Tongue (tissue), 2 donors: ENCODE measurements around the gene LMBR1. TPM values are rescaled to one million over a fixed set of nuclear protein-coding genes. Genes with fewer than 3 reads are reported as not detected.
"Not testable (repeated sequence)": the region's sequence is repeated elsewhere in the genome, so short reads cannot be mapped to it uniquely, and the experiment has no call there.

ENCODE experiments used
- DNase-seq: peaks from one replicate; pipeline ENCODE4 v3.0.0-alpha.2; 2015
- total RNA-seq: library from RNA; depleted of rRNA; stranded (reverse); fragments of >200 nt; gene quantifications from one replicate; pipeline ENCODE4 v1.2.3, GENCODE V29; 2014

Gene LMBR1
- total RNA-seq, 1 donor from 2014 or later = 87.2 TPM

DNA sequence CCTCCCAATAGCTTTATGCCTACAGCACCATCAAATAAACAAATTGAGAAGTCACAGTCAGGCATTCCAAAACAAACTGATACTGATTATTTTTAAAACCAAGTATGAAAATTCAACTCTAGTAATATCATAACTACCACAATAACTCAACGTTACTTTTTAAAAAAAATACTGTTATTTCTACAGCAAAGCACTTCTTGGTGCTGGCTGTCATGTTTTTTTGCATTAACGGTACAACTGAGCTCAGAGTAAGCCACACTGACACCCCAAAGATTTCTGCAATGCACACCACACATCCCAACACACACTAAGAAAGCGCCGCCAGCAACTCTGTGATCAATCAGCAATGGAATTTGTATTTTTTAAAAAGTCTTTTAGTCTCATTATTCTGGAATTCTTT lies 138.8 kb downstream of the LMBR1 start:
- no peak for DNase-seq

DNA sequence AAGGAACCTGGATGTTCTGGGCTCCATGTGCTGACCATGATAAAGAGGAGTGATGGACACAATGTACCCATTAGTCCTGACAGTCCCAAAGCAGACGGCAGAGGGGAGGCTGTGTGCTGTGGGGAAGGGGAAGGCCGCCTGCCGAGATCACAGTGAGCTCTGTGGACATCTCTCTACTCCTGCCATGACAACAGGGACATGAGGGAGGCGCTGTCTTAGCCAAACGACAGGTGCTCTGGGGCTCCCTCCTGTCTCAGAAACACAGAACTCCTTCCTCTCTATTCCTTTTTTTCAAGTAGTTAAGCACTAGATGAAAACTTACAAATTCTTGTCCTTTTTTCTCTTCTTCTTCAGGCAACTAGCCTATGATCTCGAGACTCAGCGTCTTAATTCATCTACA lies 139.4 kb downstream of the LMBR1 start:
- no peak for DNase-seq

DNA sequence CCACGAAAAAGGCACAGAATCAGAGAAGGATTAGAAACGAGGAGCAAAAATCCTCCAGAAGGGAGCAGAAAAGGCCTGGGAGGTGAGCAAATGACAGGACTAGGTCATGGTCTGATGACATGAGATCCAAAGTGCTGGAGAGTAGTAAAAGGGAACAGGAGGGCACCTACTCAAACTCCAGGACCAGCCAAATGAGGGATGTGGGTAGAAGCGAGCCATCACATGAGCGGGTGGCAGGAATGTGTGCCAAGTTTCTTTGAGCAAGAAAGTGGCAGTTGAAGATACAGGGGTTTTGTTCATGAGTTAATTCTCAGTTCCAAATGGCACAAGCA lies 139.8 kb downstream of the LMBR1 start:
- DNase-seq = no peak

DNA sequence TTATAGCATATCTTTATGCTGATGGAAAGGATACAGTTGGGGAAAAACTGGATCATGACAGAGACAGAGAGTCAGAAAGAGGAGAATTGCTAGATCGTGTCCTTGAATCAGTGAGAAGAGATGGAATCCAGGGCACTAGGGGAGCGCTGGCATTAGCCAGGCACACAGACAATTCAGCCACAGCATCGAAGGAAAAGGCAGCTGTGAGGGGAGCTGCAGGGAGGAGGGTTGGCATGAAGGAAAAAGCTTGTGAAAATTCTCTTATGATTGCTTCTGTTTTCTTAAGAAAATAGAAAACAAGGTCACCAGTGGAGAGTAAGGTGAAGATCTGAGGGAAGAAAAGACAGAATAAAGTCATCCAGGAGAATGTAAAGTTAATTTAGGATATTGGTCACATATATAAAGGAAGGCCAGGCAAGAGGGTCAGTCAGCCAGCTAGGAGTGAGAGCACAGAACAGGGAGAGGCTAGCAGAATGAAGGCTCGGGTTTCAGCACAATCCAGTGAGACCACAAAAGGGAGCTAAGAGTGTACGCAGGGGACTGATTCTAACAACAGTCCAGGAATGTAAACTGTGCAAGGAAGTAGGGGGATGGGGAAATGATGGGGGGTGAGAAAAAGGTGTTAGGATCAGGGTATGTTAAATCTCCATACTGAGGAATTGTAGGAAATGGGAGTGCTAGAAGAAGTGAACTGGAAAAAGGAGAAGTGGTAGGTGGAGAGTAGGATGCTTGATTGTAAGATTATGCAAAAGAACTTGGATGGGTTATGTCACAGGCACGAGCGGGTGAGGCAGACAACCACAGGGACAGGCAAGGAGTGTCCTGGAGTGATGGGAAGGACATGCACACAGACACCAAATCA lies 140.4 kb downstream of the LMBR1 start:
- peak; percentile 34 for DNase-seq

DNA sequence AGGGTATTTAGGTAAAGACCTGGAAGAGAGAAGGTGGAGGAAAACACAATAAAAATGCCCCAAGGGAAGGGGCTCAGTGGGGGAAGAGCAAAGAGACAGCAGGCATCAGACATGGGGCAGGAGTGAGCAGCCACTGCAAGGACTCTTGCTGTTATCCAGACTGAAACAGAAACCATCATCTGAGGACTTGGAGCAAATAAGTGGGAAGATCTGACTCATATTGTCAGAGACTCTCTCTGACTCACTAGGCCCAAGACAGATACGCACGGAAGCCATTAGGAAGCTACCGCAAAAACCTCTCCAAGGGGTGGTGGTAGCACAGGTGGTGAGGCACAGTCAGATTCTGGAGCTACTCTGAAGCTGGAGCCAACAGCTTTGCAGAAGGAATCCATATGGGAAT lies 141.7 kb downstream of the LMBR1 start:
- DNase-seq = no peak

DNA sequence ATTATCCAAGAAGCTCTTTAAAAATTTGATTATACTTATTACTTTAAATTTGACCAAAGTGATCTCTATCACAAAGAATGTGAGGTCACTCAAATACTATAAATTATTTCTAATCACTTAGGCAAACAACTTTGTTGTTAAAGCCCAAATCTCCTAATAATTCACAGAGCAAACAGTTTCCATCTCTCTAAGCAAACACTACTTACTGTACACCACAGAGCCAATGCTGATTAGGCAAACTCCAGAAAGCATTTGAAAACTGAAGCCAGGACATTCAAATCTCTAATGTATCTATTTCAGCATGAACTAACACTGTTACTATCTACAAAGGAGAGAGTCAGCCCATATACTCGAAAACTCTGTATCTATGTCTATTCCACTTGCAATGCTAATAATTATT lies 145.3 kb downstream of the LMBR1 start:
- DNase-seq = no peak

DNA sequence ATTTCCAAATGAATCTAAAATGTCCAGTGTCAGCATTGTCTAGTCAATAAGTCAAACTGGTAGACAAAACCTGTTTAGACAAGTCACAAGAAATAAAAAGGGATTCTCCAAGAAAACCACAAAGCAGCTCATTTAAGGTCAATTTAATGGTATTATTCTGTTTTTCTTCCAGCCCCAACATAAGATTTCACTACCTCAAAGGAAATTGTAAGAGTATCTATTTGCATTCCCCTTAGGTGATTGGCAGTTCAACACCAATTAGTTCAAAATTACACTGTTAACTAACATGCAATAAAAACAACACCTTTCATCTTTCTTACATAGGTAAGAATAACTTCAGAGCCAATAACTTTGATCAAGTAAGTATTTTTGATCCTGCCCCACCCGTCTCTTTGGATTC lies 146.1 kb downstream of the LMBR1 start:
- no peak for DNase-seq

DNA sequence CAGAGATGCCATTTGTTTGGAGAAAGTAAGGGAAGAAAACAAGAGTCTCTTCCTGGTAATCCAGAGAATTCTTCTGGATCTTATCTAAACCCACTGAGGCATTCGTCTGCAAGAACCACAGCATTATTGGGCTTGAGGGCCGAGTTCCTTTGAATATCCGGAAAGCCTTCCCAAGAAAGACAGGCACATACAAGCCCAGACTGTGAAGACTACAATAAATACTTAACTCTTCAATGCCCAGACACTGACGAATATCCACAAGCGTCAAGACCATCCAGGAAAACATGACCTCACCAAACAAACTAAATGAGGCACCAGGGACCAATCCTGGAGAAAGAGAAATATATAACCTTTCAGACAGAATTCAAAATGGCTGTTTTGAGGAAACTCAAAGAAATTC lies 153.4 kb downstream of the LMBR1 start:
- DNase-seq = no peak

DNA sequence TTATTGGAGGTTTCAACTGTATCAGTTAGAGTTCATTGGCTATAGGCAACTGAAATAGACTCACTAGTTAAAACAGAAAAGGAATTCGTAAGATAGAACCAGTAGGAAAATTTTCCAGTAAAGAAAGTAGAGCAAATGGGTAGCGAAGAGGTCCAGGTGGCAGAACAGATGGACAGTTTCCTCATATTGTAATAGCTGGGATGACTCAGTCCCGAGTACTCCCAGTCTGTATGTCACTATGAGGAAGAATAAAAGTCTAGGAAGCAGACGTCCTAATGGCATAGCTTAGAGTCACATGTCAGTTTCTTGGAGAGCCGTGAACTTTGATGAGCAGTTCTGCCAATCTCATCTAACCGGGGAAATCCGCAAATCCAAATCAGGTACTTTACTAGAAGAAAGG lies 157.1 kb downstream of the LMBR1 start:
- DNase-seq = no peak

DNA sequence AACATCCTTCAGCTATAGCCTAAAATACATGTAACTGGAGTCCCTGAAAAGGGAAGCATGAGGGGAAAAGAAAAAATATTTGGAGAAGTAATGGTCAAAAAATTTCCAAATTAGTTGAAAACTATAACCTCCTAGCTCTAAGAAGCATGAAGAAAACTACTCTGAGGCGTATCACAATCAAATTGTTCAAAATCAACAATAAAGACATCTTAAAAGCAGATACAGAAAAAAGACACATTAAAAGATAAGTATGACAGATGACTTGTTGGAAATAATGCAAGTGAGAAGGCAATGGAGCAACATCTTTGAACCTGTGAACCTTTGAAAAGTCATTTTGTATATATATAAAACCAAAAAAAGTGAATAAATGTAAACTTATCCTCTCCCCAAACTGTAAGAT lies 159.3 kb downstream of the LMBR1 start:
- DNase-seq = no peak

DNA sequence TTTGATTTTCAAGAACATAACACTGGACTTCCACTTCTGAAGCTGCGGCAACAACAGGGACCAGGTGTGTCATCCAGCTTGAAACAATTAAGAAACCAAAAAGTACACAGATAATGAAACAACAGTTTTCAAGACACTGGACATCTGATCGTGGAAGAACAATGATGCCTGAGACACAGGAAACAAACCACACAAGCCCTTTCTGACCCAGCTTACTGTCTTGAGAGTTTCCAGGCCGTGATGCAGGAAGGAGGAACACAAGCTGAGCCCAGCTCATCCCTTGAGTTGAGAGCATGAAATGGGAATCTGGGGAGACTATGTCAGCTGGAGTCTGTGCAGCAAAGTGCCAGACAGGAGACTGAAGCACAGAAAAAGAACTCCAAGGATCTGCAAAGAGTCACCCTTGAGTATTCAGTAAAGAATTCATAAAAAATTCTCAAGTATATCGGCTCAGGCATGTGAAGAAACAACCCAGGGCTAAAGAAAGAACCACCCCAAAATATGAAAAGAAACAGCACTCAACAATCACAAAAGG lies 160.8 kb downstream of the LMBR1 start:
- no peak for DNase-seq

DNA sequence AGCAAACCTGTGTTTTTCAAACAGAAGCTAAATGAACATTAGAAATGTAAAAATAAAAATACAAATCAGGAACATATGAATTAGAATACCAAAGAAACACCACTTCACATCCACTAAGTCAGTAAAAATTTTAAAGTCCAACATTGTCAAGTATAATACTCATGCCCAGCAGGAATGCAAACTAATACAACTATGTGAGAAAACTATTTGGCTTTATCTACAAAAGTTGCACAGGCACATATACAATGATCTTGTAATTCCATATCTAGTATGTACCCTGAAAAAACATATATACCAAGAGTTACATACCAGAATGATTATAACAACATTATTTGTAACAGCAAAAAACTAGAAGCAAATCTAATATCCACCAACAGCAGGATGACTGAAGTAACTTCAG lies 161.3 kb downstream of the LMBR1 start:
- DNase-seq = no peak

DNA sequence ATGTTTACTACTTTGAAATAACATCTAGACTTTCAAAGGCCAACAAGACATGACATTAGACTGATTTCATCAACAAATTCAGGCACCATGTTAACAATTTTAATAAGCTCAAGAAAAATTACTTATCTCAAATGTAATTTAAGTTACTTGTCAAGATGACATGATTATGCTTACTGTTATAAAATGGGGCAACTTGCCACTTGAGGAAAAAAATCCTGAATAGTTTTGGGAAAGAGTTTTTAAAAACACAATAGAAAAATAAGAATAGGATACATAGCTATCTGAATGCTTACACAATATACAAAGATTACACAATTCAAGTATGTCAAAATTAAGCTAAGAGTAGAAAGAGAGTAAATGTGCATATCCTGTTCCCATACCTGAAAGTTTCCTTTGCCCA lies 167.0 kb downstream of the LMBR1 start:
- DNase-seq = no peak

DNA sequence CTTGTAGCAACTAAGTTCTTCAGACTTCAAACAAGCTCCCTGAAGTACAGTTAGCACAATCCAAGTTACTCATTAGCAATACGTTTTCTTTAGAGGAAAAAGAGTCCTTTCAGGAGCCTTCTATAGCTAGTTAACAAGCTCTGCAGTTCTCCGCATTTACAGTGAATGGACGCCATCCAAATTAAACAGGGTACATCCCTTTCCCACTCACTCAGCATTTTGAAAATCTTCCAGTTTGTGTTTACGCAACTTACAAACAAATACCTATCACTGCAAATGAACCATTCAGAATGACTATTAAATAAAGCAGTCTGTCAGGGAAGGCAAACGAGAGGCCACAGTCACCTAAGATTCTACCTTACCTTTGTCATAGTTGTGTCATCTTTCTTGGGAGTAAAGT lies 167.9 kb downstream of the LMBR1 start:
- DNase-seq = no peak

DNA sequence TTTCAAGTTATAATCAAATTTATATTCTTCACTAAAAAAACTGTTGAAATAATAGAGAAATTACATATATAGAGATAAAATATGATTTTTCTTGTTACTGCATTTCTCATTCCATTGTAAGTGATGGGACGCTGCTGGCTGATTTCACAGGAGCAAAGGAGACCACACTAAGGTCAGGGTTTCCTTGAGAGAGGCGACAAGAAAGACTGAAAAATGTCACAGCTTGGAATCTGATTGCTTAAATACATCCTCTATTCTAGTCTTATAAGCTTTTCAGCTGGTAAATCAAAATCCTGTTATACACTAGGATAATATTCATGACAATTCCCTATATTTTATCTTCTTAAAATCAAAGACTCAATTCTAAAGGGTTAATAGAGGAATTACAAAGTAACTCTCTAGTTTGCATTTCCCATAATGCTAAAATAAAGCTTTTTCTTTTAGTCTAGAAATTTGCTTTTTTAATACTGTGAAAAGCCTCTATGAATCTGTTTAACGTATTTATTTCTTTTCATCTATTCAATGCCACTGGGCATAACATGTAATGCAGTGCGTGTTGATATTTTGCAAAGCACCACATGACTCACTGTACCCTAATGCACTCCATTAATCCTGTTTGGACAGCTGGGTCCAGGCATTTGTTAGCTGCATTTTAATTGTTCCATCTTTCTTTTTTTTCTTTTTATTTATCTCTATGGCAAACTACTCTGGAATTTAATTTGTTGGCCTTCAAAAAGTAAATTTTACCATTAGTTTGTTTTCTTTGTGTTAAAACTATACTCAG lies 170.7 kb downstream of the LMBR1 start:
- DNase-seq = peak; percentile 12

DNA sequence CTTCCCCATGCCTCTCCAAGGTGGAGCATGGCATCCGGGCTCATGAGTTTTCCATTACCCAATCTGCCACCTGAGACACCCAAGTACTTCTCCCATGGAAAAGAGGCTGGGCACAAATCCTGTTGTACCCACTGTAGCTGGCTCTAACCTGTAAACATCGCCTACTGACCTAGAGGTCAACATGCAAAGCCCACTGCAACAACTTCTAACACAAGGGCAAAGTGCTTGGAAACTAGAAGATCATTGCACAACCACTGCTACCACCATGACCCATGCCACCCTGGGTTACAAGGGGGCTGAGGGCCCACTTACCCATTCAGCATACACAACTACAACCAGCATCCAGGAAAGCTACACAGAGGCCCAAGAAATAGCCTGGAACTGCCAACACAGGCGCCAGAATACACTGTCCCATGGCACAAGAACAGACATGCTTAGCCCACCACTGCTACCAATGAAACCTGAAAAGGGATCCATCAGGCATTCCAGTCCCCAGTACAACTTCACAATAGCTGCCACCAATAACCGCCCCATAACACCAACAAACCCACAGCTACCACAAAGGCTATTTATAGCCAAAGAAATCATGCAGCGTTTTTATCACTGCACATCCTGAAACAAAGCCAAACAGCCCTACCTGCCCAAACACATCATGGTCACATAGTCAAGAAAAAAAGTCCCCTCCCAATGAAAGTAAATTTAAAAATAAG lies 189.1 kb downstream of the LMBR1 start:
- DNase-seq = no peak

DNA sequence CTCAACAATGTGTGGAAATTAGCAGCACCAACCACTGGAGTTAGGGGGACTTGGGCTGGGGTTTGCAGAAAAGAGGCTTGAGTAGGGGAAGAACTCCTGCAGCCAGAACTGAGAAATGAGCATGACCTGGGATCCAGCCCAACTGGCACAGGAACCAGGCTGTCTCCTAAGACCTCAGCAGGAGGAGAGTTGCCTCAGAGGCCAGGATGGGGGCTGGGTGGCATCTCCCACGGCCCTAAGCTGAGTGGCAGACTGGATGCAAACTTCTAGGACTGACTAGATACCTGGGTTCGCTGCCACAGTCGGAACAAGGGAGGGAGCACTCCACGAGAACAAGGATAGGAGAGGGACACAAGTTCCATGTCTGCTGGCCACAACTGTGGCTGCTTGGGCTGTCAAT lies 189.8 kb downstream of the LMBR1 start:
- DNase-seq = no peak

DNA sequence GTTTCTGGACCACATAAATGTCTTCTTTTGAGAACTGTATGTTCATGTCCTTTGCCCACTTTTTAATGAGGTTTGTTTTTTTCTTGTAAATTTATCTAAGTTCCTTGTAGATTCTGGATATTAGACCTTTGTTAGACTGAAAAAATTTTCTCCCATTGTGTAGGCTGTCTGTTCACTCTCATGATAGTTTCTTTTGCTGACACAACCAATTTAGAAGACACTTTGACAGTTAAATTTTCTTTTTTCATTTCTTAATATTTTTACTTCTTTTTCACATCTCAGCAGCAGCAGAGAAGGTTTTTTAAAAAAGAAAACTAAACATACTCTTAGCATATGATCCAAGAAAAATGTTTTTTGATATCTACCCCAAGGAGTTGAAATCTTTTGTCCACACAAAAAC lies 190.6 kb downstream of the LMBR1 start:
- DNase-seq = no peak

DNA sequence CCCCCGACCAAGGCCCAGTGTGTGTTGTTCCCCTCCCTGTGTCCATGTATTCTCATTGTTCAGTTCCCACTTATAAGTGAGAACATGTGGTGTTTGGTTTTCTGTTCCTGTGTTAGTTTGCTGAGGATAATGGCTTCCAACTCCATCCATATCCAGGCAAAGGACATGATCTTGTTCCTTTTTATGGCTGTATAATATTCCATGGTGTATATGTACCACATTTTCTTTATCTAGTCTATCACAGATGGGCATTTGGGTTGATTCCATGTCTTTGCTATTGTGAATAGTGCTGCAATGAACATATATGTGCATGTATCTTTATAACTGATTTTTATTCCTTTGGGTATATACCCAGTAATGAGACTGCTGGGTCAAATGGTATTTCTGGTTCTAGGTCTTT lies 191.2 kb downstream of the LMBR1 start:
- not testable (repeated sequence) for DNase-seq

DNA sequence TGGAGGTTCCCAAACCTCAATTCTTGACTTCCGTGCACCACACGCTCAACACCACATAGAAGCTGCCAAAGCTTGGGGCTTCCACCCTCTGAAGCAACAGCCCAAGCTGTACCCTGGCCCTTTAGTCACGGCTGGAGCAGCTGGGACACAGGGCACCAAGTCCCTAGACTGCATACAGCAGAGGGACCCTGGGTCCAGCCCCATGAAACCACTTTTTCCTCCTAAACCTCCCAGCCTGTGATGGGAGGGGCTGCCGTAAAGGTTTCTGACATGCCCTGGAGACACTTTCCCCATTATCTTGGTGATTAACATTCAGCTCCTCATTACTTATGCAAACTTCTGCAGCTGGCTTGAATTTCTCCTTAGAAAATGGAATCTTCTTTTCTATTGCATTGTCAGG lies 194.5 kb downstream of the LMBR1 start:
- DNase-seq = not testable (repeated sequence)

DNA sequence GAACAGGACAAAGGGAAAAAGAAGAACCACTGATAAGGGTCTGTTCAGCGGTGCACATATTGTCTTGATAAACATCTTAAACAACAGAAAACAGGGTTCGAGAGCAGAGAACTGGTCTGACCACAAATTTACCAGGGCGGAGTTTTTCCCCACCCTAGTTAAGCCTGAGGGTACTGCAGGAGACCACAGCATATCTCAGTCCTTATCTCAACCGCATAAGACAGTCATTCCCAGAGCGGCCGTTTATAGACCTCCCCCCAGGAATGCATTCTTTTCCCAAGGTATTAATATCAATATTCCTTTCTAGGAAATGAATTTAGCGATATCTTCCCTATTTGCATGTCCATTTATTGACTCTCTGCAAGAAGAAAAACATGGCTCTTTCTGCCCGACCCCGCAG lies 195.7 kb downstream of the LMBR1 start:
- DNase-seq = not testable (repeated sequence)

DNA sequence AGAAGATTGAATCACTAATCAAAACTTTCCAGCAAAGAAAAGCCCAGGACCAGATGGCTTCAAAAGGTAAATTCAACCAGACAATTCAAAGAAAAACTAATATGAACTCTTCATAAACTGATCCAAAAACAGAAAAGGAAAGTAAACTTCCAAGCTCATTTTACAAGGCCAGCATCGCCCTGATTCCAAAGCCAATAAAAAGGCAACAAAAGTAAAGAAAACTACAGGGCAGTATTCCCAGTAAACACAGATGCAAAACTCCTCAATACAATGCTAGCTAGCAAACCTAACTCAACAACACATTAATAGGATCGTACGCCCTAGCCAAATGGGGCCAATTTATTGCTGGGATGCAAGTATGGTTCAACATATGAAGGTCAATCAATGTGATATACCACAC lies 199.4 kb downstream of the LMBR1 start:
- DNase-seq = no peak

DNA sequence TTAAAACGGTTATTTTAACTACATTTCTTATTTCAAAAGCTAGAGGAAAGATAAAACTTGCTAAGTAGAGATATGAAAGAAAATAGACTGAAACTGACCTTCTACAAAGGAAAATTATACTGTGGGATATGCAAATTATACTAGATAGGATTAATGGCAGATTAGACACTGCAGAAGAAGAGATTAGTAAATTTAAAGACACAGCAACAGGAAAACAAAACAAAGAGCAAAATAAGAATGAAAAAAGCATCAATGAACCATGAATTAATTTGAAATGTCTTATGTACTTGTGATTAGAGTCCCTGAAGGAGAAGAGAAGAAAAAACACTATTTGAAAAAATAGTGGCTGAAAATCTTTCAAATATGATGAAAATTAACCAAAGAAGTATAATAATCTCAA lies 200.1 kb downstream of the LMBR1 start:
- DNase-seq = no peak
